Activated gamma-delta T cell (primary cell): Measurements from ENCODE around the gene RFX2.
"Not testable (repeated sequence)": the region's sequence is repeated elsewhere in the genome, so short reads cannot be mapped to it uniquely, and the experiment has no call there.

Experiments used
- DNase-seq: peaks from one replicate; lab custom pipeline; 2025; lab: John Stamatoyannopoulos, UW
- total RNA-seq, 2 donors: gene quantifications; one replicate each; lab custom pipeline; 2026; lab: John Stamatoyannopoulos, UW

The RFX2 gene
- 10.5 to 12.3 reads per million in 2 donors for total RNA-seq

GRCh38 chr19:6110360-6110977 lies at the start of gene RFX2:
Gene RFX2, minus strand, starts transcription at chr19:6110500. Its CDS starts 63,004 bp downstream, at chr19:6047496.
- DNase-seq = peak; percentile 97

DNA sequence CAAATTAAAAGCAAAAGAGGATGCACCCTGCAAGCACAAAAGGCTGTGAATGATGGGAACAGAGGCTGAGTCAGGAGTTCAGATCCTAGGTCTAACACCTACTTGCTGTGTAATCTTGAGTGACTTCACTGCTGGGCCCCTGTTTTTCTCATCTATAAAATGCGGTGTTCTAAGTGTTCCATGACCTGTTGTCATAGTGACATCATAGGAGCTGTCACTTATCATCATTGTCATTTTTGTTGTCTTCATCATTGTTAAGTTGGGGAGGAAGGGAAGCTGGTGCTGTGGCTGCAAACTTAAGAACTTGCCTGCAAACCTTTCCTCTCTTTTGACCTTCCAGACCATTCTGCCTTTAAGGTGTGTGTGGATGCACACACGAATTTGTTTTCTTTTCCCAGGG lies 45.7 kb upstream of the RFX2 start:
- DNase-seq = no peak

DNA sequence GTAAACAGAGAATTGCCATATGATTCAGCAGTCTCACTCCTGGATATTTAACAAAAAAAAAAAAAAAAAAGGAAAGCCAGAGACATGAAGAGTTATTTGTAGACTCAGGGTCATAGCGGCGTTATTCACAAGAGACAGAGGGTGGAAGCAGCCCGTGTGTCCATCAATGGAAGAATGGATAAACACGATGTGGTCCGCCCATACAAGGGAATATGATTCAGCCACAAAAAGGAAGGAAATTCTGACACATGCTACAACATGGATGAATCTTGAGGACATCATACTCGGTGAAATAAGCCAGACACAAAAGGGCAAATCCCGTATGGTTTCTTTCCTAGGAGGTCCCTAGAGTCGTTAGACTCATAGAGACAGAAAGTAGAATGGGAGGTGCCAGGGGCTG lies 40.0 kb upstream of the RFX2 start:
- no peak for DNase-seq

GRCh38 chr19:6141217-6141616 lies 30.9 kb upstream of the RFX2 start:
- DNase-seq = no peak

DNA sequence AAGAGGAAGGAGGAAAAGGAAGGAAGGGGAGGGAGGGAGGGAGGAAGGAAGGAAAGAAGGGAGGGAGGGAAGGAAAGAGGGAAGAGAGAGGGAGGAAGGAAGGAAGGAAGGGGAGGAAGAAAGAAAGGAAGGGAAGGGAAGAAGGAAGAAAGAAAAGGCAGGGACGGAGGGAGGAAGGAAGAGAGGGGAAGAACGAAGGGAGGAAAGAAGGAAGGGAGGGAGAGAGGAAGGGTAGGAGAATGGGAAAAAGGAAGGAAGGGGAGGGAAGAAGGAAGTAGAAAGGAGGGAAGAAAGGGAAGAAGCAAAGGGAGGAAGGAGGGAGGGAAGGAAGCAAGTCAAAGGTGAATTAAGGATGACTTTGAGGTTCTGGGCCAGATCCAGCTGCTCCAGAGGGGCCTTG lies 28.2 kb upstream of the RFX2 start:
- no peak for DNase-seq

GRCh38 chr19:6138066-6138465 lies 27.8 kb upstream of the RFX2 start:
- DNase-seq = no peak

DNA sequence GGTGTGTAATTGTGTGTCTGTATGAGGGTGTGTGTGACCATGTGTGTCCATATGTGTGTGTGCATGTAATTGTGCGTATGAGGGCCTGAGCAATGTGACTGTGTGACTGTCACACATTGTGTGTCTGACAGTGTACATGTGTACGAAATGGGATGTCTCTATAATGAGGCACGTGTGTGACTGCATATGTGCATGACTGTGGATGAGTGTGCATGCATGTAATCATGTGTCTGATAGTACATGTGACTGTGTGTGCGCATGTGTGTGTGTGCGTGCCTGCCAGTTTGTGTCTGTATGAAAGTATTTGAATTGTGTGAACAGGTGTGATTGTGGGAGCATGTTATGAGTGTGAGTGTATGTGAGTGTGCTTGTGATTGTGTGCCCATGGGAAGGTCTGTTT lies 22.9 kb upstream of the RFX2 start:
- no peak for DNase-seq

DNA sequence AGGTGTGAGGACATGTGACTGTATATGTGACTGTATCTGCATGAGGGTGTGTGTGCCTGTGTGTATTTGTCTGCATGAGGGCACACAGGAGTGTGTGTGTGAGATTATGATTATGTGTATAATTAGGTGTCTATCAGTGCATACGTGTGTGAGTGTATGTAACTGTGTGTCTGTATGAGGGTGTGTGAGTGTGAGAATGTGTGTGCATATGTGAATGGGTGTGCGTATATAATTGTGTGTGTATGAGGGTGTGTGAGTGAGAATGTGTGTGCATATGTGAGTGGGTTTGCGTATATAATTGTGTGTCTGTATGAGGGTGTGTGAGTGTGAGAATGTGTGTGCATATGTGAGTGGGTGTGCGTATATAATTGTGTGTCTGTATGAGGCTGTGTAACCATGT lies 22.2 kb upstream of the RFX2 start:
- no peak for DNase-seq

- DNase-seq = no peak
Observed at GRCh38 chr19:6127716-6128335, 17.5 kb upstream of the RFX2 start.

DNA sequence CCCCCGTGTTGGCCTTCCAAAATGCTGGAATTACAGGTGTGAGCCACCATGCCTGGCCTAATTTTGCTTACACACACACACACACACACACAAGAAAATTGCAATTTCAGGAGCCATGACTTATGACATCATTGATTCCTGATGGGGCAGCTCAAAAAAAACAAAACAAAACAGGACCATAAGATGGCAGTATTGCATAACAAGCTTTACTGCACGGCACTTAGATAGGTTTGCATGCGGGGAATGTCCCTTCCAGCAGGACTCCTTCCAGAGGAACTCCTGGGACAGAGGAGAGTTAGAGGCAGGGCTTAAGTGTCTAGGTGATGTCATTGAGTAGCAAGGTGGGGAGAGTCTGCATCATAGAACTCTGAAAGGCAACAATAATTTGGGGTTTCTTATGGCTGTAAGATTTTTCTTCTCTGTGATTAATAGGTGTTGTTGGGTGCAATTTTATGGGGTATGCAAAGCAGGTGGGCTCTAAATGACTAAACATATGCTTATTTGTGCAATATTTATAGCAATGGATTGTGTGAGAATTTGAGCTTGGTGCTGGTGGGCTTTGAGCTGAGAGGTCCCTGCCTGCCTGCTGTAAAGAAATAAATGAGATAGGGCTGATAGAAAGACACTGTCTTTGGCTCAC lies 16.2 kb upstream of the RFX2 start:
- DNase-seq = no peak

DNA sequence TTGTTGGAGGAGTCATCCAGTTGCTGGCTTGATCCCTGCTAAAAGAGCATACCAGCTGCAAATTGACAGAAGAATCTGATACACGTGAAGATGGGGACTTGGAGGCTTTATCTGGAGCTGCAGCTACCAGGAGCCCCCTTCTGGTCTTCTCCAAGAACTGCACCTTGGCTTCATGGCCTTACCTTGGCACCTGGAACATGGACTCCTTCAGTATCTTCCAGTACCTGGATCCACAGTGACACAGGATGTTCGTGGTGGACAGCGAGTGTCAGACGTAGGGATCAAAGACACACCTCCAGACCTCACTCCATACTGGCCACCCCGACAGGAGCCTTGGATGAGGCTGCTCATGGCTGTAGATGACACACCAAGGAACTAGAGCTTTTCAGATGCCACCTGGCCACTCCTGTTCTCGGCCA lies 15.3 kb upstream of the RFX2 start:
- DNase-seq = no peak

DNA sequence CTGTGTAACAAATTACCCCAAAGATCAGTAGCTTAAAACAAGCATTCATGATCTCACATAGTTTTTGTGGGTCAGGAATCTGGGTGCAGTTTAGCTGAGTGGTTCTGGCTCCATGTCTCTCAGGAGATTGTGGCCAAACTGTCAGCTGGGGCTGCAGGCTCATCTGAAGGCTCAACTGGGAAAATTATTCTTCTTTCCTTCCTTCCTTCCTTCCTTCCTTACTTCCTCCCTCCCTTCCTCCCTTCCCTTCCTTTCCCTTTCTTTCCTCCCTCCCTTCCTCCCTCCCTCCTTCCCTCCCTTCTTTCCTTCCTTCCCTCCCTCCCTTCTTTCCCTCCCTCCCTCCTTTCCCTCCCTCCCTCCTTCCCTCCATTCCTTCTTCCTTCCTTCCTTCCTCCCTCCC lies 8.7 kb upstream of the RFX2 start:
- DNase-seq = no peak

DNA sequence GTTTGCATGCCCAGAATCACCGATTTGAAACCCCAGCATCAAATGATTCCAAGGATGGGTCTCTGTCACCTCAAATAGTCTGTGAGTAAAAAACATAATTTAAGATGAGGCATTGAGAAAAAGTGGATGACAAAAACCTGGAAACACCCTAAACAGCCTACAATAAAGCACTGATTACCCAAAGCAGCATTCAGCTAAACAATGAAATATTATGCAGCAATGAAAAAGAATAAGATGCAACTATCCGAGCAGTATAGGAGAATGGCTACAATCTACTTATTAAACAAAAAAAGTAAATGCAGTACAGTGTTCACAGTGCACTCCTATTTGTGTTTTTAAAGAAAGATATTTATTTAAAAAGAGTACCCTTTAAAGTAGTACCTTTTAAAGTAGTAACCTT lies 7.7 kb upstream of the RFX2 start:
- DNase-seq = no peak

DNA sequence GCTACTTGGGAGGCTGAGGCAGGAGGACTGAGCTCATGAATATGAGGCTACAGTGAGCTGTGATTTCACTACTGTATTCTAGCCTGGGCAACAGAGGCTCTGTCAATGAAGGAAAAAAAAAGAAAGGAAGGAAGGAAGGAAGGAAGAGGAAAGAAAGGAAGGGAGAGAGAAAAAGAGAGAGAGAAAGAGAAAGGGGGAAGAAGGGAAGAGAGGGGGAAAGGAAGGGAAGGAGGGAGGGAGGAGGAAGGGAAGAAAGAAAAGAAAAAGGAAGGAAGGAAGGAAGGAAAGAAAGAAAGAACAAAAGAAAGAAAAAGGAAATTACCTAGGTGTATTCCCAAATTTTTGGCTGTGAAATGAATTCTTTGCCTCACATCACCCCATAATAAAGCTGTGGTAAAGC lies 7.2 kb upstream of the RFX2 start:
- DNase-seq = no peak

DNA sequence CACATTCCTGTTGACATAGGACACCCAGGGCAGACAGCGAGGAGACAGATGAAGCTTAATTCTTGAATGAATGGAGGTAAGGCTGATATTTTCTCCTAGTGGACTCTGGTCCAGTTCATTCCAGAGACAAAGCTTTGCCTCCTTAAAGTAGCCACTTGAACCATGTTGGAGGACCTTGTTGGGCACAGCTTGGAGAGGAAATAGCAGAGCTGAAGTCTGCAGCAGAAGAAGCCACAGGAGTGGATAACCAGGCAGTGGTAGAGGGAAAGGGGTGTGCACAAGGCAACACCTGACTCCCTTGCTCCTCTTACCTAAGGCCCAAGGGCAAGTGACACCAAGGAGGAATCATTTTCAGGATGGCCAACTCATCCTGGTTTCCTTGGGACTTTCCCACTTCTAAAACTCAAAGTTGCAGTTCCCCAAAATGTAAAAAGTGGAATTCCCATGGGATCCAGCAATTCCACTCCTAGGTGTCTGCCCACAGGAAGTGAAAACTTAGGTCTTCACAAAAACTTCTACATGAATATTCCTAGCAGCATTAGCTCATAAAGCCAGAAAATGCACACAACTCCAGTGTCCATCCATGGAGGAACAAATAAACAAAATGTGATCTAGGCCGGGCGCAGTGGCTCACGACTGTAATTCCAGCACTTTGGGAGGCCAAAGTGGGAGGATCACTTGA lies 6.6 kb upstream of the RFX2 start:
- no peak for DNase-seq

- DNase-seq = no peak
Observed at GRCh38 chr19:6115992-6116391, 5.7 kb upstream of the RFX2 start.

GRCh38 chr19:6113616-6114188 lies 3.4 kb upstream of the RFX2 start:
- DNase-seq = no peak

DNA sequence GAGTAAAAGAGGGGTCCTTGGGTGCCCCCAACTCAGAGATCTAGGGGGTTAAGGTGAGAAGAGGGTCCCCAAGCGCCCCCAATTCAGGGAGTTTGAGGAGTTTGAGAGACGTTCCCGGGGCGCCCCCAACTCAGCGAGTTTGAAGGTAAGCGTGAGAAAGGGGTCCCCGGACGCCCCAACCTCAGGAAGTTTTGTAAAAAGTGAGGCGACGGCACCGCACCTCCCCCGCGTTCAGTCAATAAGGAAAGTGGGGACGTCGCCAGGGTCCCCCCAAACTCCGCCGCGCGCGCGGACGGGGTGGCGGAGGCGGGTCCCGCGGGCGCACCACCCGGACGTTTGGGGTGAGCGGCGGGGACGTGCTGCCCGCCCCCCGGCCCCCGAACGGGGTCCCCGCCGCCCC lies 353 bp downstream of the RFX2 start:
- no peak for DNase-seq

GRCh38 chr19:6108721-6109633 lies 1.3 kb downstream of the RFX2 start:
- no peak for DNase-seq

GRCh38 chr19:6106643-6107294 lies 3.5 kb downstream of the RFX2 start:
- not testable (repeated sequence) for DNase-seq

- DNase-seq = no peak
Observed at GRCh38 chr19:6105444-6105843, 4.9 kb downstream of the RFX2 start.
